IMR-90 (cell line): ENCODE measurements around the gene TRDN. TPM values are rescaled to one million over a fixed set of nuclear protein-coding genes. Genes with fewer than 3 reads are reported as not detected.

ENCODE experiments used
- ATAC-seq: fragments of 200-7000 bp; cut with Tn5 transposase; 2 replicates; pipeline ENCODE4 v1.9.1; 2020; ENCODE audit warnings: low read depth, mild to moderate bottlenecking, moderate library complexity
- BruUV-seq: library from RNA; stranded (reverse); fragments of 400-500 nt; replicated peaks from 2 replicates; lab custom pipeline; 2021; lab: Mats Ljungman, UMichigan
- CTCF ChIA-PET: fragments of 300-600 bp; formaldehyde crosslinking; extraction: SDS; loops from one replicate; lab custom pipeline; 2021; ENCODE audit warnings: antibody characterized with exemption; lab: Yijun Ruan, JAX
- POLR2A ChIA-PET: fragments of 300-600 bp; sonication (Branson Sonifier 250); formaldehyde crosslinking; loops from one replicate; lab custom pipeline; 2022; ENCODE audit warnings: antibody characterized with exemption; ENCODE audit not compliant: unreplicated experiment; lab: Charles Lee
- DNase-seq: peaks from one replicate; pipeline ENCODE4 v3.0.0; 2013
- H2AFZ ChIP-seq: replicated peaks from 2 replicates; pipeline ENCODE3; 2013; ENCODE audit warnings: low read length, mild to moderate bottlenecking; ENCODE audit not compliant: poor library complexity
- H2AK5ac ChIP-seq: 2 replicates; pipeline ENCODE4 v1.6.1; 2013; ENCODE audit warnings: low read depth, low read length, inconsistent platforms
- H2AK9ac ChIP-seq: replicated peaks from 2 replicates; pipeline ENCODE3; 2013; ENCODE audit warnings: mild to moderate bottlenecking, low read depth, low read length, moderate library complexity; ENCODE audit not compliant: poor library complexity
- H2BK120ac ChIP-seq: 2 replicates; pipeline ENCODE4 v1.6.1; 2013; ENCODE audit warnings: low read depth, low read length, inconsistent platforms
- H2BK15ac ChIP-seq: 3 replicates; pipeline ENCODE4 v1.6.1; 2013; ENCODE audit warnings: low read depth, low read length, inconsistent platforms
- H2BK20ac ChIP-seq: 2 replicates; pipeline ENCODE4 v1.6.1; 2013; ENCODE audit warnings: low read depth, mild to moderate bottlenecking, inconsistent platforms, low read length, moderate library complexity
- H2BK5ac ChIP-seq: 2 replicates; pipeline ENCODE4 v1.6.1; 2013; ENCODE audit warnings: mild to moderate bottlenecking, low read depth, low read length, inconsistent platforms; ENCODE audit not compliant: poor library complexity, severe bottlenecking
- H3K14ac ChIP-seq: replicated peaks from 2 replicates; pipeline ENCODE4 v1.6.1; 2013; ENCODE audit warnings: low read depth, low read length, inconsistent platforms
- H3K18ac ChIP-seq: 2 replicates; pipeline ENCODE4 v1.6.1; 2013; ENCODE audit warnings: low read depth, low read length, control low read depth
- H3K23ac ChIP-seq: 2 replicates; pipeline ENCODE4 v1.6.1; 2013; ENCODE audit warnings: low read depth, low read length, inconsistent platforms
- H3K27ac ChIP-seq: 2 replicates; pipeline ENCODE4 v1.5.1; 2013; ENCODE audit warnings: mild to moderate bottlenecking, control low read depth, low read length; ENCODE audit not compliant: insufficient read depth
- H3K27me3 ChIP-seq: 2 replicates; pipeline ENCODE4 v1.6.1; 2013; ENCODE audit warnings: low read length; ENCODE audit not compliant: control insufficient read depth, insufficient read depth
- H3K36me3 ChIP-seq: 2 replicates; pipeline ENCODE4 v1.6.1; 2013; ENCODE audit warnings: low read length, mixed read lengths; ENCODE audit not compliant: control insufficient read depth, insufficient read depth
- H3K4ac ChIP-seq: 2 replicates; pipeline ENCODE4 v1.6.1; 2013; ENCODE audit warnings: low read depth, low read length, inconsistent platforms
- H3K4me1 ChIP-seq: 2 replicates; pipeline ENCODE4 v1.6.1; 2013; ENCODE audit warnings: low read length, mixed read lengths; ENCODE audit not compliant: control insufficient read depth, insufficient read depth
- H3K4me2 ChIP-seq: 2 replicates; pipeline ENCODE4 v1.6.1; 2013; ENCODE audit warnings: low read depth, mild to moderate bottlenecking, control low read depth, low read length, moderate library complexity
- H3K4me3 ChIP-seq: 2 replicates; pipeline ENCODE4 v1.5.1; 2013; ENCODE audit warnings: low read depth, mild to moderate bottlenecking, control low read depth, low read length, moderate library complexity; ENCODE audit not compliant: insufficient read depth
- H3K56ac ChIP-seq: 2 replicates; pipeline ENCODE4 v1.6.1; 2013; ENCODE audit warnings: low read length, inconsistent platforms; ENCODE audit not compliant: insufficient read depth; ENCODE audit errors: extremely low read depth
- H3K79me1 ChIP-seq, 2 experiments: 2 replicates each; pipeline ENCODE4 v1.6.1; 2013; ENCODE audit warnings: low read length in 2 of 2, inconsistent platforms in 1 of 2, low read depth in 1 of 2
- H3K9ac ChIP-seq: 2 replicates; pipeline ENCODE4 v1.6.1; 2013; ENCODE audit warnings: low read depth, low read length, control low read depth
- H3K9me1 ChIP-seq: 2 replicates; pipeline ENCODE4 v1.6.1; 2013; ENCODE audit warnings: low read length, inconsistent platforms; ENCODE audit not compliant: insufficient read depth
- H3K9me3 ChIP-seq: 2 replicates; pipeline ENCODE4 v1.6.1; 2013; ENCODE audit warnings: low read length; ENCODE audit not compliant: control insufficient read depth, insufficient read depth
- H4K20me1 ChIP-seq: 2 replicates; pipeline ENCODE4 v1.6.1; 2013; ENCODE audit warnings: low read length, inconsistent platforms; ENCODE audit not compliant: insufficient read depth
- H4K5ac ChIP-seq: 2 replicates; pipeline ENCODE4 v1.6.1; 2013; ENCODE audit warnings: mild to moderate bottlenecking, low read depth, low read length, control low read depth
- H4K8ac ChIP-seq, 2 experiments: 2 replicates each; pipeline ENCODE4 v1.6.1; 2013; ENCODE audit warnings: low read depth in 2 of 2, low read length in 2 of 2, control low read depth in 1 of 2, inconsistent platforms in 1 of 2
- H4K91ac ChIP-seq: 2 replicates; pipeline ENCODE4 v1.6.1; 2013; ENCODE audit warnings: low read depth, low read length, inconsistent platforms; ENCODE audit not compliant: insufficient read depth
- BHLHE40 ChIP-seq: fragments of 150-350 bp; IDR thresholded peaks from 2 replicates; pipeline ENCODE4 v1.6.1; 2016; ENCODE audit warnings: mild to moderate bottlenecking, low read depth, low read length
- CEBPB ChIP-seq: IDR thresholded peaks from 2 replicates; pipeline ENCODE4 v1.6.1; 2012; ENCODE audit warnings: low read depth, low read length, improper control_type of control experiment
- CHD1 ChIP-seq: IDR thresholded peaks from 2 replicates; pipeline ENCODE4 v1.6.1; 2012; ENCODE audit warnings: low read depth, low read length, improper control_type of control experiment
- FOS ChIP-seq: fragments of 150-350 bp; IDR thresholded peaks from 2 replicates; pipeline ENCODE4 v1.6.1; 2016; ENCODE audit warnings: low read depth, low read length
- MAFK ChIP-seq: IDR thresholded peaks from 2 replicates; pipeline ENCODE4 v1.6.1; 2012; ENCODE audit warnings: low read depth, low read length, improper control_type of control experiment
- MAZ ChIP-seq: IDR thresholded peaks from 2 replicates; pipeline ENCODE4 v1.6.1; 2012; ENCODE audit warnings: low read depth, mild to moderate bottlenecking, low read length, improper control_type of control experiment, moderate library complexity, borderline replicate concordance
- MXI1 ChIP-seq: IDR thresholded peaks from 2 replicates; pipeline ENCODE4 v1.6.1; 2012; ENCODE audit warnings: low read depth, mild to moderate bottlenecking, low read length, moderate library complexity, borderline replicate concordance
- NFE2L2 ChIP-seq: fragments of 150-350 bp; IDR thresholded peaks from 2 replicates; pipeline ENCODE4 v1.6.1; 2016; ENCODE audit warnings: low read depth, mild to moderate bottlenecking, low read length
- POLR2A ChIP-seq: IDR thresholded peaks from 2 replicates; pipeline ENCODE4 v1.6.1; 2012; ENCODE audit warnings: mild to moderate bottlenecking, low read depth, low read length
- RAD21 ChIP-seq: IDR thresholded peaks from 2 replicates; pipeline ENCODE4 v1.6.1; 2012; ENCODE audit warnings: low read length, improper control_type of control experiment
- RCOR1 ChIP-seq: IDR thresholded peaks from 2 replicates; pipeline ENCODE4 v1.6.1; 2012; ENCODE audit warnings: mild to moderate bottlenecking, low read length, improper control_type of control experiment; ENCODE audit not compliant: insufficient replicate concordance
- RFX5 ChIP-seq: IDR thresholded peaks from 2 replicates; pipeline ENCODE4 v1.8.0; 2012; ENCODE audit warnings: low read depth, mild to moderate bottlenecking, low read length, moderate library complexity
- SMC3 ChIP-seq: fragments of 150-350 bp; IDR thresholded peaks from 2 replicates; pipeline ENCODE4 v1.6.1; 2016; ENCODE audit warnings: low read depth, mild to moderate bottlenecking, antibody characterized with exemption, low read length, moderate library complexity
- WGBS, 2 experiments: methylation state at CpG; one replicate each; pipeline versions ENCODE4 v1.1.5 to v1.1.7; 2013; ENCODE audit warnings: missing lambda C conversion rate in 2 of 2; ENCODE audit not compliant: insufficient read length in 1 of 2; ENCODE audit errors: extremely low coverage in 2 of 2; 5-methylcytosine and 5-hydroxymethylcytosine counted together
- dilution Hi-C: fragments of 300-500 bp; cut with HindIII; formaldehyde crosslinking; loops from one replicate; pipeline ENCODE4 v1.14.3; 2018; ENCODE audit warnings: low sequenced_read_pairs; ENCODE audit not compliant: unreplicated experiment
- in situ Hi-C: fragments of 300-500 bp; cut with MboI; formaldehyde crosslinking; loops from 3 replicates; pipeline ENCODE4 v1.14.3; 2019; ENCODE audit warnings: low sequenced_read_pairs, inconsistent platforms, mixed read lengths
- intact Hi-C: fragments of 100-400 bp; cut with micrococcal nuclease; formaldehyde crosslinking; loops from 2 replicates; pipeline ENCODE4 v1.10.0; 2022
- polyA plus RNA-seq, 3 experiments: library from polyadenylated mRNA; depleted of rRNA; stranded (reverse); fragments of >200 nt; gene quantifications; 2 replicates each; pipeline ENCODE4 v1.2.3, GENCODE V29; 2012; ENCODE audit warnings: low replicate concordance in 1 of 3
- total RNA-seq: library from RNA; depleted of rRNA; stranded (reverse); fragments of >200 nt; gene quantifications from 2 replicates; pipeline ENCODE4 v1.2.3, GENCODE V29; 2012
- TF ChIP-seq, protein P1 (sequence below): conservative IDR thresholded peaks from 2 replicates; pipeline ENCODE4 v1.5.1; 2012; ENCODE audit warnings: mild to moderate bottlenecking, low read depth, low read length, improper control_type of control experiment
- TF ChIP-seq, protein P2 (sequence below): fragments of 150-350 bp; IDR thresholded peaks from 2 replicates; pipeline ENCODE4 v1.6.1; 2017; ENCODE audit warnings: mild to moderate bottlenecking, antibody characterized with exemption, low read length, low read depth
- TF ChIP-seq, protein P3 (sequence below): fragments of 150-350 bp; IDR thresholded peaks from 2 replicates; pipeline ENCODE4 v1.6.1; 2016; ENCODE audit warnings: low read depth, mild to moderate bottlenecking, low read length, moderate library complexity, borderline replicate concordance

Gene TRDN
- total and polyA plus RNA-seq, 2 of the 4 experiments (the other 2 are of a cell fraction): not detected

DNA sequence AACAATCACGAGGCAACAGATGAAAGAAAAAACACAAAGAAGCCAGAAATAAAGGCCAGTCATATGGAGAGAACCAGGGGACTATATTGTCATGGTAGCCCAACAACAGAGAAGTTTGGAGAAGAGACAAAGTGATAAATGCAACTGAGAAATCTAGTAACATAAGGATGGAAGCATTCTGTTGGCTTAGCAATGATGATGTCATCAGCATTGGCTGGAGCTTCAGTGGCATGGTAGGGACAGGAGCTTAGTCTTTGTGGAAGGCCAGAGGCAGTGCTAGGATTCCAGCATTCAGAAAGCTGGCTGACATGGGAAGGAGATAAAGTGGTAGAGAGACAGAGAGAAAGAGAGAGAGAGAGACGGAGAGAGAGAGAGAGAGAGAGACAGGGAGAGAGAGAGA, 276.4 kb downstream of the TRDN start:
- ATAC-seq (no peak), DNase-seq (no peak)
- H3K23ac ChIP-seq: no peak overlapping the region
- no peak overlapping the region for H4K8ac ChIP-seq
- no peak overlapping the region for H4K5ac ChIP-seq
- no TSS peak for BruUV-seq
- no peak overlapping the region for H2AFZ ChIP-seq
- no peaks in the 10 kb centered on the region for H3K9me3 ChIP-seq
- H3K18ac ChIP-seq: no peak overlapping the region
- CTCF ChIA-PET: no interaction called here
- H3K4ac ChIP-seq: no peak overlapping the region
- no peak overlapping the region for H3K4me3 ChIP-seq
- H3K4me1 ChIP-seq: no peaks in the 10 kb centered on the region
- no peak overlapping the region for H2AK5ac ChIP-seq
- no peaks in the 10 kb centered on the region for H3K27me3 ChIP-seq
- no peak overlapping the region for H3K27ac ChIP-seq
- H2BK20ac ChIP-seq: no peak overlapping the region
- no peak overlapping the region for H3K9ac ChIP-seq
- H3K14ac ChIP-seq: no peak overlapping the region
- intact Hi-C loops (no loop called here), dilution Hi-C loops (no loop called here), in situ Hi-C loops (no loop called here)
- no peaks in the 10 kb centered on the region for H3K79me1 ChIP-seq
- H3K9me1 ChIP-seq: no peaks in the 10 kb centered on the region
- H2AK9ac ChIP-seq: no peak overlapping the region
- no peaks in the 10 kb centered on the region for H3K36me3 ChIP-seq
- no peak overlapping the region for H3K4me2 ChIP-seq
- H4K20me1 ChIP-seq: no peaks in the 10 kb centered on the region
- TF ChIP-seq MAZ (no peak), MAFK (no peak), MXI1 (no peak), NFE2L2 (no peak), RAD21 (no peak), BHLHE40 (no peak), SMC3 (no peak), FOS (no peak), RCOR1 (no peak), CEBPB (no peak), CHD1 (no peak), POLR2A (no peak), RFX5 (no peak)
- TF ChIP-seq, protein P1, sequence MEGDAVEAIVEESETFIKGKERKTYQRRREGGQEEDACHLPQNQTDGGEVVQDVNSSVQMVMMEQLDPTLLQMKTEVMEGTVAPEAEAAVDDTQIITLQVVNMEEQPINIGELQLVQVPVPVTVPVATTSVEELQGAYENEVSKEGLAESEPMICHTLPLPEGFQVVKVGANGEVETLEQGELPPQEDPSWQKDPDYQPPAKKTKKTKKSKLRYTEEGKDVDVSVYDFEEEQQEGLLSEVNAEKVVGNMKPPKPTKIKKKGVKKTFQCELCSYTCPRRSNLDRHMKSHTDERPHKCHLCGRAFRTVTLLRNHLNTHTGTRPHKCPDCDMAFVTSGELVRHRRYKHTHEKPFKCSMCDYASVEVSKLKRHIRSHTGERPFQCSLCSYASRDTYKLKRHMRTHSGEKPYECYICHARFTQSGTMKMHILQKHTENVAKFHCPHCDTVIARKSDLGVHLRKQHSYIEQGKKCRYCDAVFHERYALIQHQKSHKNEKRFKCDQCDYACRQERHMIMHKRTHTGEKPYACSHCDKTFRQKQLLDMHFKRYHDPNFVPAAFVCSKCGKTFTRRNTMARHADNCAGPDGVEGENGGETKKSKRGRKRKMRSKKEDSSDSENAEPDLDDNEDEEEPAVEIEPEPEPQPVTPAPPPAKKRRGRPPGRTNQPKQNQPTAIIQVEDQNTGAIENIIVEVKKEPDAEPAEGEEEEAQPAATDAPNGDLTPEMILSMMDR: no peak
- TF ChIP-seq, protein P2, sequence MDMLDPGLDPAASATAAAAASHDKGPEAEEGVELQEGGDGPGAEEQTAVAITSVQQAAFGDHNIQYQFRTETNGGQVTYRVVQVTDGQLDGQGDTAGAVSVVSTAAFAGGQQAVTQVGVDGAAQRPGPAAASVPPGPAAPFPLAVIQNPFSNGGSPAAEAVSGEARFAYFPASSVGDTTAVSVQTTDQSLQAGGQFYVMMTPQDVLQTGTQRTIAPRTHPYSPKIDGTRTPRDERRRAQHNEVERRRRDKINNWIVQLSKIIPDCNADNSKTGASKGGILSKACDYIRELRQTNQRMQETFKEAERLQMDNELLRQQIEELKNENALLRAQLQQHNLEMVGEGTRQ: no peak
- TF ChIP-seq, protein P3, sequence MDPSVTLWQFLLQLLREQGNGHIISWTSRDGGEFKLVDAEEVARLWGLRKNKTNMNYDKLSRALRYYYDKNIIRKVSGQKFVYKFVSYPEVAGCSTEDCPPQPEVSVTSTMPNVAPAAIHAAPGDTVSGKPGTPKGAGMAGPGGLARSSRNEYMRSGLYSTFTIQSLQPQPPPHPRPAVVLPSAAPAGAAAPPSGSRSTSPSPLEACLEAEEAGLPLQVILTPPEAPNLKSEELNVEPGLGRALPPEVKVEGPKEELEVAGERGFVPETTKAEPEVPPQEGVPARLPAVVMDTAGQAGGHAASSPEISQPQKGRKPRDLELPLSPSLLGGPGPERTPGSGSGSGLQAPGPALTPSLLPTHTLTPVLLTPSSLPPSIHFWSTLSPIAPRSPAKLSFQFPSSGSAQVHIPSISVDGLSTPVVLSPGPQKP: no peak
- H2BK15ac ChIP-seq: no peak overlapping the region
- H3K56ac ChIP-seq: no peak overlapping the region
- WGBS, 2 experiments: 20% methylated on average over 1 of the region's 2 CpGs; no CpG with 5 or more reads in 1 of the 2 experiments
- no peak overlapping the region for H2BK120ac ChIP-seq
- no peak overlapping the region for H4K91ac ChIP-seq
- no peak overlapping the region for H2BK5ac ChIP-seq
- POLR2A ChIA-PET: no interaction called here
